B cell (primary cell): ENCODE results near the gene LTO1.

Source experiments
- CTCF ChIP-seq: fragments of 200-600 bp; IDR thresholded peaks from one replicate; pipeline ENCODE4 v1.8.0; 2022; ENCODE audit warnings: antibody characterized with exemption, mild to moderate bottlenecking
- EZH2 ChIP-seq: IDR thresholded peaks from 2 replicates; pipeline ENCODE4 v1.6.1; 2012; ENCODE audit warnings: borderline replicate concordance, low read depth, mild to moderate bottlenecking, moderate library complexity, low read length; ENCODE audit not compliant: insufficient read depth, poor library complexity, severe bottlenecking

- TF ChIP-seq CTCF (no peak), EZH2 (peak; percentile 30)
Observed at GRCh38 chr11:69636512-69637197, 38.5 kb downstream of the LTO1 start.
